Adipose tissue (tissue), 3 donors: ENCODE measurements around the gene RPS16. TPM values are rescaled to one million over a fixed set of nuclear protein-coding genes. Genes with fewer than 3 reads are reported as not detected.

Experiments used
- polyA plus RNA-seq, 3 donors: library from polyadenylated mRNA; stranded (reverse); fragments of 200-250 nt; gene quantifications; one replicate each; pipeline ENCODE4 v1.2.3, GENCODE V29; 2013
- donor health status: healthy with polysubstance abuse.
- donor health status: Bipolar disorder and iron deficiency.
- donor health status: healthy.

Gene RPS16
- polyA plus RNA-seq, 3 donors, result 2,185 to 4,039 (median 3,887) TPM

Other genes starting within 250 kb of the RPS16 start
- gene NCCRP1, start 239.0 kb downstream of the RPS16 start, polyA plus RNA-seq, result 1 to 10 TPM in 1 of 3 donors, under 1 TPM in 1, not detected in 1; 0.40 to 2.4 TPM
- gene SYCN, start 231.7 kb downstream of the RPS16 start, polyA plus RNA-seq, result 100 to 1,000 TPM in 1 of 3 donors, 1 to 10 TPM in 1, not detected in 1; 1.0 to 939 TPM
- not detected for gene IFNL3, start 190.9 kb downstream of the RPS16 start, polyA plus RNA-seq
- gene IFNL4, start 187.1 kb downstream of the RPS16 start, polyA plus RNA-seq, result not detected
- not detected for gene IFNL2, start 167.6 kb downstream of the RPS16 start, polyA plus RNA-seq
- not detected for gene IFNL1, start 139.5 kb downstream of the RPS16 start, polyA plus RNA-seq
- gene LRFN1, start 115.1 kb downstream of the RPS16 start, polyA plus RNA-seq, result 1 to 10 TPM in 1 of 3 donors, under 1 TPM in 2; 0.67 to 1.2 (median 0.98) TPM
- gene GMFG, start 99.9 kb downstream of the RPS16 start, polyA plus RNA-seq, result 100 to 1,000 TPM in 1 of 3 donors, 10 to 100 TPM in 2; 12.9 to 156 (median 86.3) TPM
- 10 to 100 TPM; 34.3 to 79.0 (median 77.6) TPM for gene SAMD4B, start 93.5 kb downstream of the RPS16 start, polyA plus RNA-seq
- 10 to 100 TPM; 21.4 to 36.2 (median 34.2) TPM for gene PAF1, start 44.8 kb downstream of the RPS16 start, polyA plus RNA-seq
- 10 to 100 TPM; 16.9 to 32.2 (median 21.8) TPM for gene MED29, start 44.6 kb downstream of the RPS16 start, polyA plus RNA-seq
- gene ZFP36, start 29.1 kb downstream of the RPS16 start, polyA plus RNA-seq, result 1,000 to 10,000 TPM in 2 of 3 donors, 10 to 100 TPM in 1; 80.2 to 1,764 (median 1,356) TPM
- gene PLEKHG2, start 23.3 kb downstream of the RPS16 start, polyA plus RNA-seq, result 10 to 100 TPM in 2 of 3 donors, 1 to 10 TPM in 1; 3.0 to 38.8 (median 27.2) TPM
- 100 to 1,000 TPM in 1 of 3 donors, 10 to 100 TPM in 2; 64.7 to 107 (median 71.3) TPM for gene SUPT5H, start 9.6 kb upstream of the RPS16 start, polyA plus RNA-seq
- gene TIMM50, start 44.9 kb upstream of the RPS16 start, polyA plus RNA-seq, result 10 to 100 TPM; 26.8 to 63.0 (median 32.4) TPM
- gene DLL3, start 63.0 kb upstream of the RPS16 start, polyA plus RNA-seq, result not detected
- gene SELENOV, start 79.2 kb upstream of the RPS16 start, polyA plus RNA-seq, result not detected
- 1 to 10 TPM in 2 of 3 donors, under 1 TPM in 1; 0.98 to 3.5 (median 1.2) TPM for gene EID2B, start 96.9 kb upstream of the RPS16 start, polyA plus RNA-seq
- 10 to 100 TPM in 1 of 3 donors, 1 to 10 TPM in 2; 5.2 to 11.1 (median 9.2) TPM for gene EID2, start 104.2 kb upstream of the RPS16 start, polyA plus RNA-seq
- gene LGALS13, start 166.6 kb upstream of the RPS16 start, polyA plus RNA-seq, result not detected
- gene LGALS16, start 220.0 kb upstream of the RPS16 start, polyA plus RNA-seq, result not detected